HG03439 (cell line): ENCODE measurements around the gene GAL3ST1.
"Not testable (repeated sequence)": the region's sequence is repeated elsewhere in the genome, so short reads cannot be mapped to it uniquely, and the experiment has no call there.

Experiments used
- ATAC-seq: cut with Tn5 transposase; IDR thresholded peaks from one replicate; pipeline ENCODE4 v1.9.1; 2021; ENCODE audit warnings: mild to moderate bottlenecking, moderate library complexity; ENCODE audit not compliant: unreplicated experiment

Gene GAL3ST1

GRCh38 chr22:30598986-30599385, 24.5 kb upstream of the GAL3ST1 start:
- ATAC-seq, result no peak

GRCh38 chr22:30596886-30597285, 22.4 kb upstream of the GAL3ST1 start:
- ATAC-seq, result no peak

DNA sequence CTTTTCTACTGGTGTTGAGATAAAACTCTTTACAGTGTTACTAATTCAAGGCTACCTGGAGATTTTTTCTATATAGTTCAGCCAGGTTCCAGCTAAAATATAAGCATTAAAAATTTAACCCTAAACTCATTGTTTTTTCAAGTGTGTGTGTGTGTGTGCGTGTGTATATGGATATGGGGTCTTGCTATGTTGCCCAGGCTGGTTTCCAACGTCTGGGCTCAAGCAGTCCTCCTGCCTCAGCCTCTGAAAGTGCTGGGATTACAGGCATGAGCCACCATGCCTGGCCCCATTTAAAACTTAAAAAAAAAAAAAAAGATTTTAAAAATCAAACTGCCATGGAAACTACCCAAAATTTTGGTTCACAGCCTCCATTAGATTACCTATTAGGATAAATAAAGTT, 21.7 kb upstream of the GAL3ST1 start:
- no peak for ATAC-seq

DNA sequence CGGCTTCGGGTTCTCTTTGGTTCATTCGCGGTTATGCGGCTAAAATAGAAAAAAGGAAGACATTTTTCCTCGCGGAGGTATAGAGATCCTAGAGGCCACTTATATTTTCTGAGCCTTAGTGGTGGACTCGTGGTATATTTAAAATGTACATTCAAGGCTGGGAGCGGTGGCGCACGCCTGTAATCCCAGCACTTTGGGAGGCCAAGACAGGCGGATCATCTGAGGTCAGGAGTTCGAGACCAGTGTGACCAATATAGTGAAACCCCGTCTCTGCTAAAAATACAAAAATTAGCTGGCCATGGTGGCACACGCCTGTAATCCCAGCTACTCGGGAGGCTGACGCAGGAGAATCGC, 17.9 kb upstream of the GAL3ST1 start:
- not testable (repeated sequence) for ATAC-seq

- ATAC-seq, result peak; percentile 97
Observed at GRCh38 chr22:30591588-30592359, 17.3 kb upstream of the GAL3ST1 start, which contains the start of gene PES1. Gene PES1 (minus strand): TSS chr22:30591910. CDS start chr22:30591833, 77 bp downstream.

DNA sequence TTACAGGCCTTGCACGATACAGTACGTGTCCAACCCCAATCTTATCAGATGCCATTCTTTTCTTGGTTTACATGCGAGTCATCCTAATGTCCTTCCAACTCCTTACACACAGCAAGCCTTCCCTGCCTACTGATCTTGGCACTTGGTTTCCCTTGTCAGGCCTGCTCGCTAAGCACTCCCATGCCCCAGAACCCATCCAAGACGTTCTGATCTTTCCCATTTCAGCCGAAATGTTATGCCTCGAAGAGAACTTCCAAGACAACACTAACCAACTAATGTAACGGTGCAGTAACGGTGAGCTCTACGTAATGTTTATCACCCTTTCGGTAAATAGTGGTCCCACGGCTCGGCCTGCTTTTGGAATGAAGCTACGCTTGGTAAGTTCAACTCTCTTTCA, 16.7 kb upstream of the GAL3ST1 start:
- no peak for ATAC-seq

DNA sequence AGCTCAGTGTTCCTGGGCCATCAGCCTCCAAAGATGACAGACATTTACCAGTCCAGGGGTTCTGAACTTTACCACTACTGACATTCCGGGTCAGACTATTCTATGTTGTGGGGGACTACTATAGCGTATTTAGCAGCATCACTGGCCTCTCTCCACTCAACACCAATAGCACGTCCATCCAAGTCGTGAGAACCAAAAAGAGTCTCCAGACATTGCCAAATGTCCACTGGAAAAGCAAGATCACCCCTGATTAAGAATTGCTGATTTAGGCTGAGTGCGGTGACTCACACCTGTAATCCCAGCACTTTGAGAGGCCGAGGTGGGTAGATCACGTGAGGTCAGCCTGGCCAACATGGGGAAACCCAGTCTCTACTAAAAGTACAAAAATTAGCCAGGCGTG, 11.9 kb upstream of the GAL3ST1 start:
- ATAC-seq, result no peak

GRCh38 chr22:30584441-30584840, 10.0 kb upstream of the GAL3ST1 start:
- no peak for ATAC-seq

GRCh38 chr22:30582788-30583545, 8.5 kb upstream of the GAL3ST1 start:
- ATAC-seq, result no peak

GRCh38 chr22:30582051-30582450, 7.6 kb upstream of the GAL3ST1 start:
- ATAC-seq, result no peak

DNA sequence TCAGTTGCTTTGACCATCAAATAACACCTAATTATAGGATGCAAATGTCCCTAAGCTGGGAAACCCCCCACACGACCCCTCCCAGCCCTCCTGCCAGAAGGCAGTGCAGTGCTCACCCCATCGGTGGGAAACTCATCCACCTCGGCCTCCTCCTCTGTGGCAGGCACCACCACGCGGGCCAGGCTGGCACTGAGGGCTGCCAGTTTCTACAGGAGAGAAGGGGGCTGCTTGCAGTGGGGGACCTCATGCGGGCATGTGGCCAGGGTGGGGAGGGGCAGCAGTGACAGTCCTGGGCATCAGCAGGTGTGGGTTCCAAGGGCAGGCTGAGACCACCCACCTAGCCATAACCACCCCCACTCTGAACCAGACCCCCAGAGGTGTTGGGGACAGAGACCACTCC, 6.4 kb upstream of the GAL3ST1 start:
- ATAC-seq, result no peak

GRCh38 chr22:30578481-30578880, 4.0 kb upstream of the GAL3ST1 start:
- no peak for ATAC-seq

DNA sequence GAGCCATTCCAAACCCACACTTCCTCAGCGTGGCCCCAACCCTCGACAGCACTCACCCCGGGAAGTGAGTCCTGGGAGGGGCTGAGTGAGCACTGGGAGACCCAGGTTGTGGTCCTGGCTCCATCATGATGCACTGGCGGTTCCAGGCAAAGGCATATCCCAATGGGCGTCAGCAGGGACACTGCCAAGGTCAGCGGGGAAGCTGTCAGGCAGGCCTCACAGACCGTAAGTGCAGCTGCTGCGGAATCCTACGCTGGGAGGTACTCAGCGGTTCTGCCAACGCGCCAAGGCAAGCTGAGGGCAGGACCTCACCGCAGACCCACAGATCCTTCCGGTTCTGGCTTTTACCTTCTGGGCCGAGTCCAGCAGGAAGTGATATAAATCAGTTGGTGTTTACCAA, 1.4 kb upstream of the GAL3ST1 start:
- no peak for ATAC-seq

DNA sequence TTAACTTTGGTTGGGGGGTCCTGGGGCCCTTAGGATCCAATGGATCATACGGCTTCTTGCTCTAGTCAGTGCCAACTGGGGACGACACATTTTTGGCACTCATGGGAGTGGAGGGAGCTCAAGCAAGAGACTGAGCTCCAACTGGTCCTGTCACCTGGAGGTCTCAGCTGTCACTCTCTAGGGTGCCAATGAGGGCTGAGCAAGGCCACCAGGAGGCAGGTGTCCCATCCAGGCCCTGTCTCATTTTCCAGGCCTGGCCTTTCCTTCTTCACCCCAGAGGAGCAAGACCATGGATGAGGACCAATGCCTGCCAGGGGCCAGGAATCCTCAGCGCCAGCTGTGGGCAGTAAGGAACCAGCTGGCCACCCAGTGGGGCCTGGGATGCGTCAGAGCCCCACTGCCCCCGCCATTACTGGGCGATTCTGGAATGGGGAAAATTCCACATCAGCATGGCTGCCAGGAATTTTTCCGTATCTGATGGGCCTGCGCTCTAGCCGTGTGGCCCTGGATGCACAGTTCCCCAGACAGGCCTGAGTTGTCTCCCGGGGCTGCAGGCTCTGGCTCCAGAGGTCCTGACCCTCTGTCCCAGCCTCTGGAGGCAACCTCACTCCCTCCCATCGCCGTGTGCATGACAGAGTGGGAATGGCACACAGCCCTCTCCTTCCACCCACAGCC, 669 bp upstream of the GAL3ST1 start:
- ATAC-seq, result no peak

GRCh38 chr22:30573594-30574094, 821 bp downstream of the GAL3ST1 start:
- ATAC-seq, result no peak

DNA sequence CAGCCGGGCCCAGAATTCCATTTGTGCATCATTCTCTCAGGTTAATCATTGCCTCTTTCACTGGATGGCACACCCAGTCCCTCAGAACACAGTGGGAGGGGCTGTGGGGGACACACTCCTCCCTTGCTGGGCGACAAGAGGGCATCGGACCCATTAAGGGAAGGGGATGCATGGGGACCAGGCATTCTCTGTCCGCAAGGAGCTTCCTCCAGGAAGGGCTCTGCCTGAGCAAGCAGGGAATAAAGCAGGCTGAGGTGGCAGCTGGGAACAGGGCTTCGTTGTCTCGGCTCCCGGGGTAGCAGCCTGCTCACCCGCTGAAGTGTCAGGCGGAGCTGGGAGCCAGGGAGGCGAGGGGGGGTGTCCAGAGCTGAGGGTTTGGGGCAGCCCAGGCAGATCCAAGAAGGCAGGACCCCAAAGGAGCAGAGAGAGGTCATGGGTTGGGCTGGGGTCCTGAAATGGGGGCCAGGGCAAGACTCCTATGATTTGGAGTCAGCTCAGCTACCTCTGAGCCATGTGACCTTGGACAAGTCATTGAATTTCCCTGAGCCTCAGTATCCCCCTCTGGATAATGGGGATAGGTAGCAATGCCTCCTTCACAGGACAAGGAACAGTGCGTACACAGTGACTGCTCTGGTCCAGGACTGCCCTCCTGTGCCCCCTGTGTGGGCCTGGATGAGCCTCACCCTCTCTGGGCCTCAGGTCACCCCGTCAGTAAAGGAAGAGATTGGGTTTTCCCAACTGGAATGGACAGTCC, 1.4 kb downstream of the GAL3ST1 start:
- no peak for ATAC-seq

GRCh38 chr22:30572210-30572609, 2.3 kb downstream of the GAL3ST1 start:
- no peak for ATAC-seq

DNA sequence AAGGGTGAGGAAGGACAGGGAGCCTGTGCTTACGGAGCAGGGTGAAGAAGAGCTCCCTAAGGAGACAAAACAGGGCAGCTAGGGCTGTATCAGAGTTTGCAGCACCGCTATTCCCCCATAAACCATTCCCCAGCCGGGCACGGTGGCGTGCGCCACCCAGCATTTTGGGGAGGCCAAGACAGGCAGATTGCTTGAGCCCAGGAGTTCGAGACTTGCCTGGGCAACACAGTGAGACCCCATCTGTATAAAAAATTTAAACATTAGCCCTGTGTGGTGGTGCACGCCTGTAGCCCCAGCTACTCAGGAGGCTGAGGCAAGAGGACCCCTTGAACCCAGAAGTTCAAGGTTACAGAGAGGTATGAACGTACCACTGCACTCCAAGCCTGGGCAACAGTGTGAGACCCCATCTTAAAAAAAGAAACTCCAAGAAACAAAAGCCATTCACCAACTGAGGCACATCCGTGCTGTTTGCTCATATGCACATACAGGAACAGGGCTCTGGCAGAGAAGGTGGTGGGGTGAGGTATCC, 4.7 kb downstream of the GAL3ST1 start:
- no peak for ATAC-seq

- ATAC-seq, result no peak
Observed at GRCh38 chr22:30568137-30568805, 6.2 kb downstream of the GAL3ST1 start.

DNA sequence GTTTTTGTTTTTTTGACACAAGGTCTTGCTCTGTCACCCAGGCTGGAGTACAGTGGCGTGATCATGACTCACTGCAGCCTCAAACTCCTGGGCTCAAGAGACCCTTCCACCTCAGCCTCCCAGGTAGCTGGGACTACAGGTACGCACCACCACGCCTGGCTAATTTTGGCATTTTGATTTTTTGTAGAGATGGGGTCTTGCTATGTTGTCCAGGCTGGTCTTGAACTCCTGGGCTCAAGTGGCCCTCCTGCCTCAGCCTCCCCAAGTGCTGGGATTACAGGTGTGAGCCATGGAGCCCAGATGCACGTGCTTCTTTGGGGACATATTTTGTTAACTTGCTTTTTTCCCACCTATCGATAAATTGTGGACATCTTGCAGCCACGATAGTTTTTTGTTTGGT, 7.2 kb downstream of the GAL3ST1 start:
- not testable (repeated sequence) for ATAC-seq
